ENCODE data around the gene SMG6.

DNA sequence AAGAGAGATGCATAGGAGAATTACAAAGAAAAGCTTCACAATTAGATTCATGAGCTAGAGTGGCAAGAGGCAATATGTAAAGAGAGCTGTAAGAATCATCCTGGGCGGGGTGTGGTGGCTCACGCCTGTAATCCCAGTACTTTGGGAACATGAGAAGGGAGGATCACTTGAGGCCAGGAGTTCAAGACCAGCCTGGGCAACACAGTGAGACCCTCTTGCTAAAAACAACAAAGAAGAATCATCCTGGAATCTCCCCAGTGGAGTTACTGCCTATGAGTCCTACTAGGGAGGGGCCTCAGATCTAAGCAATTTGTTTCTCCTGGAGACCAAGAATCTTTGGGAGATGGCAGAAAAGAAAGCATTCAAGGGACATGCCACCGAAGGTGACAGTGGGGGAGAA lies 129.6 kb downstream of the SMG6 start:
- no peak for TF ChIP-seq STAT6 (CRISPR knock-in tag; IDR thresholded peaks at IDR 0.05; ENCODE audit: borderline replicate concordance)
- no peak for TF ChIP-seq EZH2 (conservative IDR thresholded peaks at IDR 0.05; ENCODE audit: low read depth, low read length)
- no peak for TF ChIP-seq ESRRA (CRISPR knock-in tag; IDR thresholded peaks at IDR 0.05; ENCODE audit: low read depth)
- no peak for TF ChIP-seq SMAD1 (CRISPR knock-in tag; IDR thresholded peaks at IDR 0.05; ENCODE audit: borderline replicate concordance, low read depth)
- TF ChIP-seq RXRA (CRISPR knock-in tag; IDR thresholded peaks at IDR 0.05), result no peak

Measured in HepG2 (cell line).